ENCODE data around the gene NPBWR2.

- TF ChIP-seq ZNF501 (tag by site-specific recombination; IDR thresholded peaks at IDR 0.05) (no peak), ZNF514 (tag by site-specific recombination; IDR thresholded peaks at IDR 0.05) (no peak), ZNF24 (tag by site-specific recombination; IDR thresholded peaks at IDR 0.05) (no peak), CTCF (tag by site-specific recombination; IDR thresholded peaks at IDR 0.05) (no peak), HOXA7 (CRISPR knock-in tag; IDR thresholded peaks at IDR 0.05; ENCODE audit: borderline replicate concordance) (no peak), ZNF280D (tag by site-specific recombination; IDR thresholded peaks at IDR 0.05) (no peak), ZNF704 (tag by site-specific recombination; IDR thresholded peaks at IDR 0.05) (no peak), KLF16 (tag by site-specific recombination; IDR thresholded peaks at IDR 0.05) (no peak), ZNF121 (tag by site-specific recombination; IDR thresholded peaks at IDR 0.05) (no peak), ZBTB26 (tag by site-specific recombination; optimal IDR thresholded peaks at IDR 0.05) (no peak), ZNF544 (tag by site-specific recombination; IDR thresholded peaks at IDR 0.05) (no peak)
Measured at GRCh38 chr20:64111841-64112641, 4.7 kb upstream of the NPBWR2 start.
